ENCODE measurements around the gene SNX33.
"Not testable (repeated sequence)": the region's sequence is repeated elsewhere in the genome, so short reads cannot be mapped to it uniquely, and the experiment has no call there.

SNX33 gene

DNA sequence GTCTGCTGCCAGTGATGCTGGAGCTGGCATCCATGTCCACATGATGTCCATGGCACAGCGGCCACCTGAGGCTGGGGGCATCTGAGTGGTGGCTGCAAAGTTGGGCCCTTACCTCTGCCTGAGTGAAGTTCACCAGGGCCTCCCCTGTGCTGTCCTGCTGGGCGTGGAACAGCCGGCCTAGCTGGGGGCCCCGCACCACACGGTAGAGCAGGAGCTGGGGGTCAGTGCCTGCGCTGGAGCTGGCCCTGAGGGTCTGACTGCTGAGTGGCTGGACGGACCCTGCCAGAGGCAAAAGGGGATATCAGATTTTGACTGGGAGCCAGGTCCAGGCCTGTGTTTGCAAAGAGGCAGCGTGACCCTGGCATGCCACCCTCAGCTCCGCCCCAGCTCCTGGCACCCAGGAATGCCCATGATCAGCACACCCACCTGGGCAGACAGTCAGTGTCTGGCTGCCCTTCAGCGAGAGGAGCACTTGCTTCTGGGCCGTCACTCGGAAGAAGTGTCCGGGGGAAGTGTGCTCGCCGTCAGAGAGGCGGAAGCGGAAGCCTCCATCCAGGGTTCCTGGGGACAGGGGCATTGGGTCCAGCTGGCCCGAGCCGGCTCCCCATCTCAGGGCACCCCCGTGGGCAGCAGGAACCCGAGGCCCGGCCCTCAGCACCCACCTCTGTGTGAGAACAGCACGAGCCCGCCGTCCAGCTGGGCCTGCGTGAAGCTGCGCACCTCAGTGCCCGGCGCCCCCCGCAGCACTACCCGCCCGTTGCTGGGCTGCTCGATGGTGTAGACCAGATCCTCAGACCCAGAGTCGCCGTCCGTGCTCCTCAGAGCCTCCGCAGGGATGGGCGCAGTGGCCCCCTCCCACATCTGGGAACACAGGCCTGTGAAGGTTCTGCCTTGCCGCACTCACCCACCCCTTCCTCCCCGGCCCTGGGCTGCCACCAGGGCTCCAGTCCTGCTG, 34.7 kb downstream of the SNX33 start:
- Histone ChIP-seq H3K27ac (ENCODE audit: poor library complexity, severe bottlenecking) (no peak overlapping the region), H3K9me3 (ENCODE audit: severe bottlenecking) (no peaks in the 10 kb centered on the region), H3K36me3 (ENCODE audit: low read depth) (no peaks in the 10 kb centered on the region), H3K27me3 (ENCODE audit: insufficient read depth, poor library complexity, severe bottlenecking) (no peaks in the 10 kb centered on the region), H3K4me1 (ENCODE audit: insufficient read depth, poor library complexity, severe bottlenecking) (peaks cover 7% of the 10 kb centered on the region), H3K4me3 (ENCODE audit: severe bottlenecking) (no peak overlapping the region)
- no peak for ATAC-seq (ENCODE audit: low read depth)
- TF ChIP-seq, protein P1, sequence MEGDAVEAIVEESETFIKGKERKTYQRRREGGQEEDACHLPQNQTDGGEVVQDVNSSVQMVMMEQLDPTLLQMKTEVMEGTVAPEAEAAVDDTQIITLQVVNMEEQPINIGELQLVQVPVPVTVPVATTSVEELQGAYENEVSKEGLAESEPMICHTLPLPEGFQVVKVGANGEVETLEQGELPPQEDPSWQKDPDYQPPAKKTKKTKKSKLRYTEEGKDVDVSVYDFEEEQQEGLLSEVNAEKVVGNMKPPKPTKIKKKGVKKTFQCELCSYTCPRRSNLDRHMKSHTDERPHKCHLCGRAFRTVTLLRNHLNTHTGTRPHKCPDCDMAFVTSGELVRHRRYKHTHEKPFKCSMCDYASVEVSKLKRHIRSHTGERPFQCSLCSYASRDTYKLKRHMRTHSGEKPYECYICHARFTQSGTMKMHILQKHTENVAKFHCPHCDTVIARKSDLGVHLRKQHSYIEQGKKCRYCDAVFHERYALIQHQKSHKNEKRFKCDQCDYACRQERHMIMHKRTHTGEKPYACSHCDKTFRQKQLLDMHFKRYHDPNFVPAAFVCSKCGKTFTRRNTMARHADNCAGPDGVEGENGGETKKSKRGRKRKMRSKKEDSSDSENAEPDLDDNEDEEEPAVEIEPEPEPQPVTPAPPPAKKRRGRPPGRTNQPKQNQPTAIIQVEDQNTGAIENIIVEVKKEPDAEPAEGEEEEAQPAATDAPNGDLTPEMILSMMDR (IDR thresholded peaks at IDR 0.05; ENCODE audit: poor library complexity, severe bottlenecking) = no peak
- no peak for DNase-seq (ENCODE audit: low spot score)

DNA sequence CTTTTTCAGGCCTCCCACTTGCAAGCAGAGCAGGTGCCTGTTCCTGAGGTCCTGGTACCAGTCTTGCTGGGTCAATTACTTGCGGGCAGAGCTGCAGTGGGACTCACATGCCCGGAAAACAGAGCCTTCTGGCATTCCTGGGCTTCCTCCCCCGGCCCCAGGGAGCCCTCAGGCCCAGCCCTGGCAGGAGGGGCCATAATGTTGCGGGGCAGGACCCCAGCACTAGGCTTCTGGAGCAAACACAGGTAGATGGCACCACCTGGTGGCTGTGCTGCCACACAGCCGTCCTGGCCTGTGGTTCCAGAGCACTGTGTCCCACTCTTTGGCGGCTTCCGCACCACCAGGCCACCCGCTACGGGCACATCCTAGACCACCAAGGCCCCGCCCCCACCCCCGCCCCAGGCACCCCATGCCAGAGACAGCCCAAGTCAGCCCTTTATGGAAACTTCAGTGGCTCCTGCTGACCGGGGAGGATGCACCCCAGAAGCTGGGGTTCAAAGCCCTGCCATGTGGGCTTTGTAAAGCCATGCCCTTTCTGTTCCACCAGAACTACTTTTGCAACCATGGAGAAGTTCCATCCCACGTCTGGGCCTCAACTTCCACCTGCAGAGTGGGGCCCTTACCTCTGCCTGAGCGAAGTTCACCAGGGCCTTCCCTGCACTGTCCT, 36.1 kb downstream of the SNX33 start:
- H3K27me3 ChIP-seq (ENCODE audit: insufficient read depth, poor library complexity, severe bottlenecking); H3K27ac ChIP-seq (ENCODE audit: poor library complexity, severe bottlenecking); DNase-seq (ENCODE audit: low spot score); H3K36me3 ChIP-seq (ENCODE audit: low read depth); H3K4me3 ChIP-seq (ENCODE audit: severe bottlenecking); H3K9me3 ChIP-seq (ENCODE audit: severe bottlenecking); H3K4me1 ChIP-seq (ENCODE audit: insufficient read depth, poor library complexity, severe bottlenecking): not testable (repeated sequence)
- peak; percentile 71 for ATAC-seq (ENCODE audit: low read depth)
- TF ChIP-seq, protein P1 (IDR thresholded peaks at IDR 0.05; ENCODE audit: poor library complexity, severe bottlenecking) = peak; percentile 96

GRCh38 chr15:75684648-75685047, 36.9 kb downstream of the SNX33 start:
- ATAC-seq (ENCODE audit: low read depth) (no peak), DNase-seq (ENCODE audit: low spot score) (no peak)
- H3K27ac ChIP-seq (ENCODE audit: poor library complexity, severe bottlenecking) = no peak overlapping the region
- H3K4me3 ChIP-seq (ENCODE audit: severe bottlenecking) = no peak overlapping the region
- H3K9me3 ChIP-seq (ENCODE audit: severe bottlenecking) = no peaks in the 10 kb centered on the region
- H3K27me3 ChIP-seq (ENCODE audit: insufficient read depth, poor library complexity, severe bottlenecking) = no peaks in the 10 kb centered on the region
- H3K36me3 ChIP-seq (ENCODE audit: low read depth) = no peaks in the 10 kb centered on the region
- TF ChIP-seq, protein P1 (IDR thresholded peaks at IDR 0.05; ENCODE audit: poor library complexity, severe bottlenecking) = no peak
- no peaks in the 10 kb centered on the region for H3K4me1 ChIP-seq (ENCODE audit: insufficient read depth, poor library complexity, severe bottlenecking)

DNA sequence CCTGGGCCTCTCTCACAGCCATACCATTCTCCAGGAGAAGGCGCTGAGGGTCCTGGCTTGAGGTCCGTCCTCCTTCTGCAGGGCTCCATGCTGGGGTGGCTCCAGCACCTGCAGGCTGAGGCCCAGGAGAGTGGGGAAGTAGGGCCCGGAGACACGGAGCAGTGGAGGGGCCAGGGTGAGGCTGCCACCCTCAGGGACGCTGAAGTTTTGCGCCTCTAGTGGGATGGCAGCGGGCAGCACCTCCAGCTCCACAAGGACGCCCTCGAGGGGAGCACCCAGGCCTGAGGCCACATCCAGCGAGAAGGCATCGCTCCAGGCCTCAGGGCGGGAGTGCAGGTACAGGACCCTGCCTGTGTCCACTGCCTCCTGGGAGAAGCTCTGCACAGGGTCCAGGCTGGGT, 37.5 kb downstream of the SNX33 start:
- no peaks in the 10 kb centered on the region for H3K27me3 ChIP-seq (ENCODE audit: insufficient read depth, poor library complexity, severe bottlenecking)
- ATAC-seq (ENCODE audit: low read depth) (no peak), DNase-seq (ENCODE audit: low spot score) (no peak)
- H3K9me3 ChIP-seq (ENCODE audit: severe bottlenecking) = no peaks in the 10 kb centered on the region
- no peak overlapping the region for H3K4me3 ChIP-seq (ENCODE audit: severe bottlenecking)
- TF ChIP-seq, protein P1 (IDR thresholded peaks at IDR 0.05; ENCODE audit: poor library complexity, severe bottlenecking) = no peak
- H3K4me1 ChIP-seq (ENCODE audit: insufficient read depth, poor library complexity, severe bottlenecking) = no peaks in the 10 kb centered on the region
- no peaks in the 10 kb centered on the region for H3K36me3 ChIP-seq (ENCODE audit: low read depth)
- H3K27ac ChIP-seq (ENCODE audit: poor library complexity, severe bottlenecking) = no peak overlapping the region
